ENCODE data around the gene HSPE1. TPM values are rescaled to one million over a fixed set of nuclear protein-coding genes. Genes with fewer than 3 reads are reported as not detected.
"Not testable (repeated sequence)": the region's sequence is repeated elsewhere in the genome, so short reads cannot be mapped to it uniquely, and the experiment has no call there.

Gene HSPE1
- total RNA-seq (2014; rRNA removed; shearing (Covaris generic)): 54.6 and 83.3 TPM in 2 replicates
- 180 and 188 TPM in 2 replicates for polyA plus RNA-seq (2016; fragmentation: Nextera tagmentation; extraction: Ambion mirVana)

GRCh38 chr2:197499594-197500502 lies at the start of gene HSPE1, which contains the start of gene HSPD1:
HSPE1 (plus strand) TSS chr2:197500379; CDS start chr2:197500437, 58 bp downstream.
HSPD1 (minus strand) TSS chr2:197499840; CDS start chr2:197498848, 992 bp downstream.
- Histone ChIP-seq H3F3A (ENCODE audit: insufficient read depth) (peaks cover 27% of the 10 kb centered on the region), H3K36me3 (ENCODE audit: low read depth) (peaks cover 48% of the 10 kb centered on the region), H3K4me2 (ENCODE audit: unreplicated experiment) (peak within 1 kb of the TSS; percentile 94), H3K9me2 (ENCODE audit: insufficient read depth) (no peaks in the 10 kb centered on the region), H2AFZ (peak within 1 kb of the TSS; percentile 74), H3K27ac (peak within 1 kb of the TSS; percentile 79), H3K9me3 (ENCODE audit: low read depth) (no peaks in the 10 kb centered on the region), H3K4me3 (peak within 1 kb of the TSS; percentile 89), H4K20me1 (ENCODE audit: insufficient read depth) (no peaks in the 10 kb centered on the region), H3K9ac (peak within 1 kb of the TSS; percentile 89), H3K79me2 (ENCODE audit: insufficient read depth) (peaks cover 92% of the 10 kb centered on the region), H3K4me1 (ENCODE audit: insufficient read depth) (peaks cover 38% of the 10 kb centered on the region), H3K27me3 (replicated peaks; ENCODE audit: insufficient read depth) (no peaks in the 10 kb centered on the region)
- TF ChIP-seq EZH2 (IDR thresholded peaks at IDR 0.05; ENCODE audit: insufficient read depth, poor library complexity, severe bottlenecking): no peak
- TF ChIP-seq EZH2phosphoT487 (IDR thresholded peaks at IDR 0.05; ENCODE audit: insufficient read depth, low read depth): no peak
- 0 to 1% methylated on average over 51 to 98 of the region's 104 CpGs for WGBS, 2 experiments (ENCODE audit: low coverage in 1 of 2, low lambda C conversion rate in 2 of 2, missing lambda C conversion rate in 2 of 2)
- DNase-seq: peak; percentile 100
- in situ Hi-C loops (cut with MboI): no loop called here

- WGBS, 2 experiments (ENCODE audit: low coverage in 1 of 2, low lambda C conversion rate in 2 of 2, missing lambda C conversion rate in 2 of 2): 84 to 89% methylated on average over 23 to 25 of the region's 25 CpGs
- Histone ChIP-seq H2AFZ (no peak overlapping the region), H4K20me1 (ENCODE audit: insufficient read depth) (0 out of 2 replicates have a peak, but pooled peaks cover 10% of the 10 kb centered on the region), H3K27ac (no peak overlapping the region), H3K27me3 (replicated peaks; ENCODE audit: insufficient read depth) (no peaks in the 10 kb centered on the region), H3K4me3 (no peak overlapping the region), H3K9ac (no peak overlapping the region), H3K79me2 (ENCODE audit: insufficient read depth) (peaks cover 16% of the 10 kb centered on the region), H3F3A (ENCODE audit: insufficient read depth) (peaks cover 13% of the 10 kb centered on the region), H3K9me3 (ENCODE audit: low read depth) (no peaks in the 10 kb centered on the region), H3K36me3 (ENCODE audit: low read depth) (no peaks in the 10 kb centered on the region), H3K4me1 (ENCODE audit: insufficient read depth) (peaks cover 15% of the 10 kb centered on the region), H3K4me2 (ENCODE audit: unreplicated experiment) (no peak overlapping the region), H3K9me2 (ENCODE audit: insufficient read depth) (no peaks in the 10 kb centered on the region)
- DNase-seq: no peak
- TF ChIP-seq EZH2 (IDR thresholded peaks at IDR 0.05; ENCODE audit: insufficient read depth, poor library complexity, severe bottlenecking) (no peak), EZH2phosphoT487 (IDR thresholded peaks at IDR 0.05; ENCODE audit: insufficient read depth, low read depth) (no peak)
- in situ Hi-C loops (cut with MboI): no loop called here
These were observed 49.7 kb upstream of the HSPE1 start for GRCh38 chr2:197450465-197450864.

- peak overlapping the region; percentile 25; the same call in 1 of the 2 replicates for H2AFZ ChIP-seq
- peaks cover 13% of the 10 kb centered on the region for H3F3A ChIP-seq (ENCODE audit: insufficient read depth)
- H3K4me3 ChIP-seq; H3K9me3 ChIP-seq (ENCODE audit: low read depth); in situ Hi-C loops (cut with MboI); H3K27ac ChIP-seq; H3K9me2 ChIP-seq (ENCODE audit: insufficient read depth); H3K9ac ChIP-seq; H3K27me3 ChIP-seq (replicated peaks; ENCODE audit: insufficient read depth); H3K36me3 ChIP-seq (ENCODE audit: low read depth); DNase-seq; H3K4me2 ChIP-seq (ENCODE audit: unreplicated experiment): not testable (repeated sequence)
- peaks cover 17% of the 10 kb centered on the region for H3K4me1 ChIP-seq (ENCODE audit: insufficient read depth)
- peaks cover 21% of the 10 kb centered on the region for H3K79me2 ChIP-seq (ENCODE audit: insufficient read depth)
- 64 to 66% methylated on average over 6 of the region's 6 CpGs for whole genome bisulfite sequencing, 2 experiments (ENCODE audit: low coverage in 1 of 2, low lambda C conversion rate in 2 of 2, missing lambda C conversion rate in 2 of 2)
- H4K20me1 ChIP-seq (ENCODE audit: insufficient read depth): 0 out of 2 replicates have a peak, but pooled peaks cover 13% of the 10 kb centered on the region
These were observed 49.2 kb upstream of the HSPE1 start for GRCh38 chr2:197450935-197451358.

- Histone ChIP-seq H3K36me3 (ENCODE audit: low read depth) (no peaks in the 10 kb centered on the region), H3K27ac (peak overlapping the region; percentile 100), H3K9me2 (ENCODE audit: insufficient read depth) (no peaks in the 10 kb centered on the region), H3K4me1 (ENCODE audit: insufficient read depth) (peaks cover 17% of the 10 kb centered on the region), H2AFZ (peak overlapping the region; percentile 85), H3K79me2 (ENCODE audit: insufficient read depth) (peaks cover 39% of the 10 kb centered on the region), H3K27me3 (replicated peaks; ENCODE audit: insufficient read depth) (no peaks in the 10 kb centered on the region), H4K20me1 (ENCODE audit: insufficient read depth) (0 out of 2 replicates have a peak, but pooled peaks cover 13% of the 10 kb centered on the region), H3K4me2 (ENCODE audit: unreplicated experiment) (peak overlapping the region; percentile 86), H3K9ac (peak overlapping the region; percentile 99), H3F3A (ENCODE audit: insufficient read depth) (peaks cover 13% of the 10 kb centered on the region), H3K9me3 (ENCODE audit: low read depth) (no peaks in the 10 kb centered on the region), H3K4me3 (peak overlapping the region; percentile 86)
- 2% methylated on average over 11 of the region's 11 CpGs for WGBS, 2 experiments (ENCODE audit: low coverage in 1 of 2, low lambda C conversion rate in 2 of 2, missing lambda C conversion rate in 2 of 2)
- in situ Hi-C loops (cut with MboI): no loop called here
- TF ChIP-seq EZH2 (IDR thresholded peaks at IDR 0.05; ENCODE audit: insufficient read depth, poor library complexity, severe bottlenecking) (no peak), EZH2phosphoT487 (IDR thresholded peaks at IDR 0.05; ENCODE audit: insufficient read depth, low read depth) (no peak)
- no peak for DNase-seq
These were observed 47.4 kb upstream of the HSPE1 start for GRCh38 chr2:197452754-197453122.
